Body of pancreas (tissue), 4 donors: Measurements from ENCODE around the gene OR2T27. TPM values are rescaled to one million over a fixed set of nuclear protein-coding genes. Genes with fewer than 3 reads are reported as not detected.

ENCODE experiments used
- ATAC-seq: fragments of 150-250 bp; one replicate; pipeline ENCODE4 v1.9.1; 2016
- DNase-seq, 4 donors: peaks; one replicate each; pipeline ENCODE4 v3.0.0-alpha.2; 2019
- H3K27ac ChIP-seq, 4 donors: fragments of 200-600 bp; sonication (generic); 1 replicate in 3 of 4; 2 replicates in 1 of 4; pipeline versions ENCODE4 v1.5.1 to v1.6.1; 2016 to 2019; ENCODE audit warnings: mild to moderate bottlenecking in 1 of 4, mixed read lengths in 1 of 4, moderate library complexity in 1 of 4
- H3K27me3 ChIP-seq, 2 donors: fragments of 200-600 bp; sonication (generic); one replicate each; pipeline ENCODE4 v1.6.0; 2016; ENCODE audit warnings: mild to moderate bottlenecking in 1 of 2
- H3K36me3 ChIP-seq, 2 donors: fragments of 200-600 bp; sonication (generic); replicated peaks in 1 of 2; 2 replicates each; pipeline ENCODE4 v1.5.1; 2016; ENCODE audit warnings: low read depth in 2 of 2; ENCODE audit not compliant: insufficient read depth in 1 of 2
- H3K4me1 ChIP-seq: fragments of 200-600 bp; sonication (generic); one replicate; pipeline ENCODE4 v1.6.0; 2016
- H3K4me3 ChIP-seq, 2 donors: fragments of 200-600 bp; sonication (generic); 1 replicate in 1 of 2; 2 replicates in 1 of 2; pipeline ENCODE4 v1.5.1; 2016 to 2019
- H3K9me3 ChIP-seq, 3 donors: fragments of 200-600 bp; sonication (generic); 1 replicate in 2 of 3; 2 replicates in 1 of 3; pipeline ENCODE4 v1.5.1; 2016
- CTCF ChIP-seq, 7 experiments: fragments of 450-650 bp in 4 of 7; fragments of 200-600 bp in 3 of 7; sonication (generic) in 3 of 7; IDR thresholded peaks; one replicate each; pipeline ENCODE4 v1.5.1; 2016 to 2019; ENCODE audit warnings: antibody characterized with exemption in 7 of 7
- POLR2A ChIP-seq, 3 donors: fragments of 450-650 bp; IDR thresholded peaks; one replicate each; pipeline ENCODE4 v1.6.1; 2016; ENCODE audit warnings: antibody characterized with exemption in 3 of 3, mild to moderate bottlenecking in 2 of 3
- WGBS, 2 donors: methylation state at CpG; one replicate each; pipeline ENCODE4 v1.1.5; 2017; 5-methylcytosine and 5-hydroxymethylcytosine counted together
- intact Hi-C: fragments of 100-400 bp; cut with DNase I; formaldehyde crosslinking; loops from one replicate; pipeline ENCODE4 v1.15.1; 2023
- total RNA-seq, 2 donors: library from RNA; depleted of rRNA; stranded (reverse); fragments of >200 nt; gene quantifications; one replicate each; pipeline ENCODE4 v1.1.0, GENCODE V29; 2016

OR2T27 gene
- total RNA-seq, 2 donors from 2014 or later = not detected

- WGBS, 2 donors = 47 to 57% methylated on average over 6 of the region's 6 CpGs
- Histone ChIP-seq H3K4me1 (no peaks in the 10 kb centered on the region), H3K27me3 (peaks cover 0 to 5% of the 10 kb centered on the region in 2 donors), H3K4me3 (no peak overlapping the region), H3K9me3 (no peaks in the 10 kb centered on the region), H3K27ac (no peak overlapping the region), H3K36me3 (no peaks in the 10 kb centered on the region)
- ATAC-seq (no peak), DNase-seq (no peak)
- intact Hi-C loops = no loop called here
- no peak for TF ChIP-seq CTCF (IDR thresholded peaks at IDR 0.05)
- TF ChIP-seq POLR2A (IDR thresholded peaks at IDR 0.05) = no peak
Measured at GRCh38 chr1:248697907-248698306, 42.6 kb upstream of the OR2T27 start.

- WGBS, 2 donors = 64 to 68% methylated on average over 3 of the region's 3 CpGs
- TF ChIP-seq CTCF (IDR thresholded peaks at IDR 0.05) (no peak), POLR2A (IDR thresholded peaks at IDR 0.05) (no peak)
- no peak for DNase-seq
- Histone ChIP-seq H3K36me3 (no peaks in the 10 kb centered on the region), H3K27me3 (peaks cover 0 to 5% of the 10 kb centered on the region in 2 donors), H3K27ac (no peak overlapping the region), H3K4me3 (no peak overlapping the region), H3K9me3 (no peaks in the 10 kb centered on the region), H3K4me1 (no peaks in the 10 kb centered on the region)
- intact Hi-C loops = no loop called here
- no peak for ATAC-seq
Measured at GRCh38 chr1:248696774-248697173, 41.4 kb upstream of the OR2T27 start.

- peak in 4 of 7 experiments; percentile 12 to 25 (median 18) for TF ChIP-seq CTCF (IDR thresholded peaks at IDR 0.05)
- no peak for TF ChIP-seq POLR2A (IDR thresholded peaks at IDR 0.05)
- Histone ChIP-seq H3K4me3 (no peak overlapping the region), H3K9me3 (no peaks in the 10 kb centered on the region), H3K27me3 (peaks cover 0 to 5% of the 10 kb centered on the region in 2 donors), H3K36me3 (no peaks in the 10 kb centered on the region), H3K27ac (no peak overlapping the region), H3K4me1 (no peaks in the 10 kb centered on the region)
- DNase-seq (peak in 2 of 4 donors; percentile 22 to 23), ATAC-seq (no peak)
- WGBS, 2 donors = 42 to 48% methylated on average over 3 of the region's 3 CpGs
- intact Hi-C loops = no loop called here
Measured at GRCh38 chr1:248696261-248696660, 40.9 kb upstream of the OR2T27 start.

- H3K4me3 ChIP-seq = no peak overlapping the region
- H3K27me3 ChIP-seq = peaks cover 0 to 5% of the 10 kb centered on the region in 2 donors
- no peaks in the 10 kb centered on the region for H3K4me1 ChIP-seq
- no peaks in the 10 kb centered on the region for H3K36me3 ChIP-seq
- H3K27ac ChIP-seq = peak overlapping the region in 1 of 4 donors; percentile 34
- intact Hi-C loops = no loop called here
- peak; percentile 47 for ATAC-seq
- H3K9me3 ChIP-seq = no peaks in the 10 kb centered on the region
- TF ChIP-seq POLR2A (IDR thresholded peaks at IDR 0.05) = no peak
- no peak for TF ChIP-seq CTCF (IDR thresholded peaks at IDR 0.05)
- no peak for DNase-seq
- 72 to 76% methylated on average over 13 of the region's 13 CpGs for WGBS, 2 donors
Measured at GRCh38 chr1:248695451-248696132, 40.3 kb upstream of the OR2T27 start.
